ENCODE results near the gene C7orf25. TPM values are rescaled to one million over a fixed set of nuclear protein-coding genes. Genes with fewer than 3 reads are reported as not detected.
A peak's percentile ranks its signal among the peaks of the same experiment; 100 is the strongest.
"Not testable (repeated sequence)": the region's sequence is repeated elsewhere in the genome, so short reads cannot be mapped to it uniquely, and the experiment has no call there.

C7orf25 gene
- total RNA-seq, 1 donor from 2014 or later = 15.1 TPM

DNA sequence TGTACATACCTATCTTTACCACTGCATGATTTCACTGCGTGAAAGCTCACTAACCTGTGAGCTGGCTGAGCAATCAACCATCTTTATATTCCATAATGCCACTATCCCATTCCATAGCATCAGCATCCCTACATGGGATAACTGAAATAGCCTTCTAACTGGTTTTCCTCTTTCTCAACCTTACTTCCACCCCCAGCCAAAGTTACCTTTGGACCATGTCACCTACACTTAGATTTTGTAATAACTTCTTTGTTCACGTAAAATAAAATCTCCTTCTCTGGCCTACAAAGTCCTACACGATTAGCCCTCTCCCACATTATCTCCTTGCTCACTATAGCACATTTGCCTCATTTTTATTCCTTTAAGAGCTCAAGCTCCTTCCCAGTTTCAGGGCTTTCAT is 17.6 kb upstream of the C7orf25 start:
- no peak for DNase-seq (ENCODE audit: low read depth)

DNA sequence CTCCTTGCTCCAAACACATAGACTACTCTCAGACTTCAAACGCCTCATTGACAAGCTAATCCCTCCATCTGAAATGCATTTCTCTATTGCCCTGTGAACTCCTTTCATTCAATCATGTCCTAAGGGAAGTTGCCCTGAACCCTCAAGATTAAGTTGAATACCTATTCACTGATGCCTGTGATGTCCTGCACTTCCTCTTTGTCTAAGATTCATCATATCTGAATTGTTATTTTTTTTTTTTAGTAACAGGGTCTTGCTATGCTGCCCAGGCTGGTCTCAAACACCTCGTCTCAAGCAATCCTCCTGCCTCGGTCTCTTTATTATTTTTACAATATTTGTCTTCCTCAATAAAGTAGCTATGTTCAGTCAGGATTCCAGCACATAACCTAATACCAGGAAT is 16.9 kb upstream of the C7orf25 start:
- no peak for DNase-seq (ENCODE audit: low read depth)

DNA sequence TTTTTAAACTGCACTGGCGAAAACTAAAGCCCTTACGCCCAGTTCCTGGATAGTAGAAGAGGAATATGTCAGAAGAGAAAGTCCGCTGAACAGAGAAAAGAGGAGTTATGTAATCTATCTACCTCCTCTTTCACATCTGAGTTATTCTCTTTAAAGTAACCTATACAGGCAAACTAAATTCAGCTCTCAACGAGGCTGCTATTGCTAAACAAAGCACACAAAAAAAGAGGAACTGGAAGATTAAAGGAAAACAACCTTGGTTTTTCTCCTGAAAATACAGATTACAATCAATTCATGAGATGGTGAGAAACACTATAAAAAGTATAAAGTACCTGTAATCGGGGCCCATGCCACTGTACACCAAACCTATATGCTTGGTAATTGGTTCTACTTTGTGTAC is 14.3 kb upstream of the C7orf25 start:
- no peak for DNase-seq (ENCODE audit: low read depth)

DNA sequence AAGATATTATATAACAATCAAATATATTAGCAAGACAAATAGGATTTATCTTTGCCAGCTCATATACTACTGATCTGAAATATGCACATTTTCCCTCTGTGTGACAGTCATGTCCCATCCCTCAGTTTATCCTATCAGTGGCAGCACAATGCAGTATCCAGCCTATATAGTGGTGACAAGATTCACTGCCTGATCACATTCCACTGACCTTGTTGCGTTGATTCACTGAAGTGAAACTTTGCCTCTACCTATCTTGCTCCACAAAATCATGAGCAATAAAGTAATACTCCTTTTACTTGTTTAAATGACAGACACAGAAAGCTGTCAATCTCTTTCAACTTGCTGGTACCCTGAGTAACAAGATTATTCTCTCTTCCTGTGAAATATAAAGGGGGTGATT is 13.8 kb upstream of the C7orf25 start:
- DNase-seq (ENCODE audit: low read depth) = no peak

DNA sequence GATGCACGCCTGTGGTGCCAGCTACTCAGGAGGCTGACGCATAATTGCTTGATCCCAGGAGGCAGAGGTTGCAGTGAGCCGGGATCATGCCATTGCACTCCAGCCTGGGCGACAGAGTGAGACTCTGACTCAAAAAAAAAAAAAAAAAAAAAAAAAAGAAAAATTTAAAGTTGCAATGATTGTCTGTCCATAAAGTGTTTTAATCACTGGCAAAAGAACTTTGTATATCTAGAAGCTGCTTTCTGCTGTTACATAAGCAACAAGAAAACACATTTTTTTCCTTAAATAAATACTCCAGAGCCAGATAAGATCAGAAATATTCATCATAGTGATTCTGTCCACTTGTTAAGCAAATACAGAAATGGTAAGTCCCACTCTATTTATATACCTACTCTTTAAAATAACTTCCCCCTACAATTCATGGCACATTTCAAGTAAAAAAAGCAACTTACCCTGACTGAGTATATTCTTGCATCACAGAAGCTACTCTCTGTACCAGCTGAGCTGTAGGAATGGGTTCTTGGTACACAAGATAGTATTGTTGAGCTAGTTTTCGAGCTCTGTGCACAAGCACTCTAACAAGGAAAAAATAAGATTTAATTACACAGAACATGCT is 12.5 kb upstream of the C7orf25 start:
- no peak for DNase-seq (ENCODE audit: low read depth)

DNA sequence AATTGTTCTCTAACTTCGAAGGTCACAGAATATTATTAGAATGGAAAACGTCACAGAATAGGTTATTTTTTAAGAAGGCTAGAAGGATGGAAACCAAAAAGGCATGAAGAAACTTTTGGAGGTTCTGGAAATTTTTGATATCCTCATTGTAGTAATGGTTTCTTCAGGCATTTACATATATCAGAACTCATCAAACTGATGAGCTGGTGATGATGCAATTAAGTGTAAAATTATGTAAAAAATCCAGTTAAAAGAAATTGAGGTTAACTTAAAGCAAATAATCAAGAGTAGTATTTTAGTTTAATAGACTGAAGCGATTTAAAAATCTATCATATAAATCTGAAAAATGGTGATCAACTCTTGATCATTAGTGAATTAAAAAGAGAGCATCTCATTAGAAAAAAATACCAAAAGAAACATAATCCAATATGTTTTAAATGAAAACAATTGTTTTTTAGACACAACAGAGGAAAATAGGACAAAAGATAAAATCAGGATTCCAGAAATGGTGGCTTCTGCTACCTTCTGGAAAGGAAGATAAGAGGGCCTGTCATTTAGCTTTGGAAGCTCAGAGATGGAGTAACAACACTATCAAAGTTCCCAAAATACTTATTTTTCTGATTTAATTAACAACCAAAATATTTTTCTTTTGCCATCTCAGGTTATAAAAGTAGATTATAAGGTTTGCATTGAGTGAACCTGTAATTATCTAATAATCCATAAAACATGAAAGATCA is 10.3 kb upstream of the C7orf25 start:
- DNase-seq (ENCODE audit: low read depth) = no peak

DNA sequence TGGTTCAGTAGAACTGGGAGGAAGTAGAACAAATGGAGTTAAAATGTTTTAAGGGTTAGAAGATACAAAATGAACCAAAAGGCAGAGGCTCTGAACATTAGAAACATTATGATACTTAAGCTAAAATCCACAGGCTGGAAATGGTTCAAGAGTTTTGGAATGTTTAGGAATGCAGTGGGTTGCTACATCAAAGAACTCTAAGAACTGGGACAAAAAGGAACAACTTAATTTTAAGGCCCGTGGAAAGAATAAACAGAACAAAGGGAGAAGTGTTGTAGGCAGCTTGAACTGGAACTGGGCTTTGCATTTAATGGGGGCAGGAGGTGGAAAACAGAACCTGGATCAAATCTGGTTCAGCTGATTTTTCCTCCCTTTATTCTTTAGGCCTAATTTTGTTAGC is 3.5 kb upstream of the C7orf25 start:
- DNase-seq (ENCODE audit: low read depth) = peak; percentile 13

DNA sequence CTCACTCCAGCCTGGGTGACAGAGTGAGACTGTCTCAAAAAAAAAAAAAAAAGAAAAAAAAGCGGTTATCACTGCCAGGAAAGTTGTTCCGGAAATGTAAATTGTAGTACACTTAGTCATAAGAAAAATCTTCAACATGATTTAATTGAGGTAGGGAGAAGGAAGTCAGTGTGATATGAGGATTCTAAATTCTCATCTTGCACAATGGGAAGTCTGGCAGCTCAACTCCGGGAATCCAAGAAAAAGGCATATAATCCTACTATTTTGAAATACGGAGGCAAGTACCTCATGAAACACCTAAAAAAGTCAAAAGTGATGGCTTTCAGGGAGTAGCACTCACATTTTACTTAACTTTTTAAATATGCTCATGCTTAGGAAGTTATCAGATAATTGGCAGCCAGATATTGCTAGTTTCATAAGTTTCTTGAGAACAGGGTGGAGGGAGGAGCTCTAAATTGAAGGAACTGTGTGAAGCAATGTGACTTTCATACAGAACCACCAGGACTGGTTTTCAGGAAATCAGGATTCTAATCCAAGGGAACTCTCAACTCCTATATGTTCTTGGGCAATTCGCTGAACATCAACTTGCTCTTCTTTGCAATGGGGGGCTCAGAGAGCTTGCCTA is 2.7 kb upstream of the C7orf25 start:
- no peak for DNase-seq (ENCODE audit: low read depth)

DNA sequence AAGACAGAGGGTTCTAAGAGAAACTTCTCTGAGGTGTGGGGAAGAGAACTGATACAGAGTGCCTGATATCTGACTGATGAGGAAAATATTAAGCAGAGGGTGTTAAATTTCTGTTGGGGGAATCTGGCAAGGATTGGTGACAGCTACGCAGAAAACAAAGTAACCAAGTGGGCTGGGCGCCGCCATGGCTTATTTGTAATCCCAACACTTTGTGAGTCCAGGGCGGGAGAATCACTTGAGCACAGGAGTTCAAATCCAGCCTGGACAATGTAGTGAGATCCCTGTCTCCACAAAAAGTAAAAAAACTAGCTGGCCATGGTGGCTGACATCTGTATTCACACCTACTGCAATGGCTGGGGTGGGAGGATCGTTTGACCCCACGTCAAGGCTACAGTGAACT is 2.1 kb upstream of the C7orf25 start:
- no peak for DNase-seq (ENCODE audit: low read depth)

DNA sequence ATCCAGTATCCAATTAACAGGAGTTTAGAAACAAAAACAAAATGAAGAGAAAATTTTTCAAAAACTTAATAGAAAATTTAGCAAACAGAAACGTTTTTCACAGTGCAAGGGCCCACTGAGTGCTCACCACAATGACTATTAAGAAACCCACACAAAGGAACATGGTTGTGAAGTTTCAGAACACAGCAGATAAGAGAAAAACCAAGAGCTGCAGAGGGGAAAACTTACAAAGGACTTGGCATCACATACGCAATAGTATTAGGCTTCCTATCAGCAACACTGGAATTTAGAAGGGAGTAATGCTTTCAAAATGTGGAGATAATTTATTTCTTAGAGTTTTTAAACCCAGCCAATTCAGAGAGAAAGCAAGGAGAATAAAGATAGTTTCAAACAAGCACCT is 1.7 kb upstream of the C7orf25 start:
- DNase-seq (ENCODE audit: low read depth) = no peak

DNA sequence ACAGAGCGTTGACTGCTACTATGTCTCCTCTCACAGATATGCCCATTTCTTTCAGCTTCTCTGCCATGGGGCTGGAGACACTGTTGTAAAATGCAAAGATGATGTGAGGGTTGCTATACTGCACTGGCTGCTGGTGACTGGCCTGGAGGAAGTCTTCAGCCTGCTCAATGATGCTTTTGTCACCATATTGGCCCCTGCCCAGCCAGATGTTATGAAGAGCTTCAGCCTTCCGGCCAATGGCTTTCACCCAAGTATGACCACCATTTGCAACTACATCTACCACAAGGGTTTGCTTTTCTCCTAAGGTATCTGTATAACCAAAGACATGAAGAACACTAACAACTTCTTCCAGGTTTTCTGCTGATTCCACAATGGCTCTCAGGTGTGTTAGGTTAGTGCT is 1.6 kb downstream of the C7orf25 start:
- no peak for DNase-seq (ENCODE audit: low read depth)

DNA sequence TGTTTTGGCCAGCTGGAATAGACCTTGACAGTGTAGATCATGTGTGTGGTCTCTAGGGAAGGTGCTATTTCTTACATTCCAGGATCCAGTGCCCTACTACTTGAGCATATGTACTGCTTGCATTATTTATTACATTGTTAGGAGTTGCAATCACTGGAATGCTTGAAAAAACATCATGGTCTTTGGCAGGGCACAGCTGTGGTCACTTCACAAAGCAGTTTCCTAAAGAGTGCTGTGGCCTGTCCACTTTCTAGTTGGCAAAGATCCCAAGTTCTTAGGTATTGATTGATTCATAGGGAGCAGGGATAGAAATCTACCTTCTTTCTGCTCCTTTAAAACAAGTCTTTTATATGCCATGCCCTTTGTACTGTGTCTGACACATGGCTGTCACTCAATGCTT is 4.6 kb downstream of the C7orf25 start:
- DNase-seq (ENCODE audit: low read depth) = no peak

DNA sequence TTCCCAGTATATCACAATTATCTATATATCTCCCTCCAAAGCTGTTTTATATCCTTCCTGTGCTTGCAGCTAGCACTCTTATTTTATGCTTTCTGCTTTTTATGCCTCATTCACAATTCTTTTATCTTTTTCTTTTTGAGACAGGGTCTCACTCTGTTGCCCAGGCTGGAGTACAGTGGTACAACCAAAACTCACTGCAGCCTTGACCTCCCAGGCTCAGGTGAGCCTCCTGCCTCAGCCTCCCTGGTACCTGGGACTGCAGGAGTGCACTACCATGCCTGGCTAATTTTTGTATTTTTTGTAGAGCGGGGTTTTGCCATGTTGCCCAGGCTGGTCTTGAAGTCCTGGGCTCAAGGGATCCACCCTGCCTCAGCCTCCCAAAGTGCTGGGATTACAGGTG is 5.7 kb downstream of the C7orf25 start:
- DNase-seq (ENCODE audit: low read depth) = no peak

DNA sequence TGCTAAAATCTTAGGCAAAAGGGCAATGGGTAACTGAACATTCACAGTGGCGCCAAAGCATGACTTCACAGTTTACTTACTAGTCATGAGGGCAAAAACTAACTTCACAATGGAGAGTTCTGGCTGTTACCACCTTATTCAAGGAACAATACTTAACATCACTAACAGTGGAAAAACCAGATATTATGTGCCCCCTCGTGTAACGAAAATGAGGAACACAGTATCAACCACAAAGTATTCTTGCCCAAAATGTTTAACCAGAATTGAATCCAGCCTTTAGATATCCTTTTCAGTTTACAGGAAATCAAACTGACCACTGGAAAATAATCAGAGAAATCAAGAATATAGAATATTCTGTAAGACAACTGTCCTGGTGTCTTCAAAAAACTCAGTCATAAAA is 9.5 kb downstream of the C7orf25 start:
- DNase-seq (ENCODE audit: low read depth) = no peak

DNA sequence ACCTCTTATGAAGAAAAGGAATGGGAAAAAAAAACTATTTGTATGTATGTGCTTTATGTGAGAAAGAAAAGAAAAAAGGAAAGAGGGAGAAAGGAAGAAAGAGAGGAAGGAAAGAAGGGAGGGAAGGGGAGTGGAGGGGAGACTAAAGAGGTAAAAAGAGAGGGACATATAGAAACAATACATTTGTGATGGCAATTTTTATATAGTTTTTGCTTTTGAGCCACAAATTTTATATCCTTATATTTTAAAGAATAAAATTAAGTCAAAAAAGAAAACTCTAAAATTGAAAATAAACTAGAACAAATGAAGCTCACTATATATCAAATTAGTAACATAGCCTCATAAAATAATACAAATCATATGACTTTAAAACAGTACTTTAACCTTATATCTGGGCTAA is 11.0 kb downstream of the C7orf25 start:
- DNase-seq (ENCODE audit: low read depth) = no peak

DNA sequence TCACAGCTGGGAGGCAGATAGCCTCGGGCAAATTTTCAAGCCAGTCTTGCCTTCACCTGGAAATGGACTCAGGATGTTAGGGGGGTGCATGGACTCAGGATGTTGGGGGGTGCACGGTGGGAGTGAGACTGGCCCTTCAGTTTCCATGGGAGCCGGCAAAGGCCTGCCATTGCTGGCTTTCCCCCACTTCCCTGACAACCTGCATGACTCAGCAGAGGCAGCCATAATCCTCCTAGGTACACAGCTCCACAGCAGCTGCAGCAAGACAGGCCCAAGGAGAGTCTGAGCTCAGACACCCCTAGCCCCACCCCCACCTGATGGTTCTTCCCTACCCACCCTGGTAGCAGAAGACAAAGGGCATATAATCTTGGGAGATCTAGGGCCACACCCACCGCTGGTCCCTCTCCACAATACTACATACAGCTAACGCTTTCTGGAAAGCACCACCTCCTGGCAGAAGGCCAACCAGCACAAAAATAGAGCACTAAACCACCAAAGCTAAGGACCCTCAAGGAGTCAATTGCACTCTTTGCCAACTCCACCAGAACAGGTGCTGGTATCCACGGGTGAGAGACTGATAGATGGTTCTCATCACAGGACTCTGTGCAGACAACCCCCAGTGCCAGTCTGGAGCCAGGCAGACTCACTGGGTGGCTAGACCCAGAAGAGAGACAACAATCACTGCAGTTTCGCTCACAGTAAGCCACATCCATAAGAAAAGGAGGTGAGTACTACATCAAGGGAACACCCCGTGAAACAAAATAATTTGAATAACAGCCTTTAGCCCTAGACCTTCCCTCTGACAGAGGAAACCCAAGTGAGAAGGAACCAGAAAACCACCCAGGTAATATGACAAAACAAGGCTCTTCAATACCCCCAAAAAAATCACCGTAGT is 18.3 kb downstream of the C7orf25 start:
- peak; percentile 46 for DNase-seq (ENCODE audit: low read depth)

DNA sequence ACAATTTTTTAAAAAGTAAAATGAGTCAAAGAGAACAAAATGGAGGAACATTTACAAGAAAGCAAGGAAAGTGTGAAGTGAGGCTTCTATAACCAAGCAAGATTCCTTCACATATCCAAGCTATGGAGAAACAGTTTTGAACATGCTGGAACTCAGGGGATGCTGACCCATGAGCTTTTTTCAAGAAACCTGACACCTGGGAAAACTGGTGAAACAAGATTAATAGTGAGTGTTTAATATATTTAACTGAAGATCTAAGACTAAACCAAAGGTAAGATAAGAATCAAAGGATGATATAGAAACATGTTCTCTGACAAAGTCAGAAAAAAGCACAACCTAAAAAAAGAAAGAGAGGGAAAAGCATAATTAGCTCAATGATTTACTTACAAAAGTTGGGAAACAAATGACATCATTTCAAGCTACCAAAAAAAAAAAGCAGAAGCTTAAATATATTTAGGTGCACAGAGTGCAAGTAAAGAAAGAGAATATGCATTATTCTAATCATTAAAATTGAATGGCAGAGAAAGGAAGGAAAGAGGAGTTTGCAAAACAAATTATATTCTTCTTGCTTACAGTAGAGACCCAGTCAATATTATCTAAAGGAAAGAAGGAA is 24.9 kb downstream of the C7orf25 start:
- no peak for DNase-seq (ENCODE audit: low read depth)

DNA sequence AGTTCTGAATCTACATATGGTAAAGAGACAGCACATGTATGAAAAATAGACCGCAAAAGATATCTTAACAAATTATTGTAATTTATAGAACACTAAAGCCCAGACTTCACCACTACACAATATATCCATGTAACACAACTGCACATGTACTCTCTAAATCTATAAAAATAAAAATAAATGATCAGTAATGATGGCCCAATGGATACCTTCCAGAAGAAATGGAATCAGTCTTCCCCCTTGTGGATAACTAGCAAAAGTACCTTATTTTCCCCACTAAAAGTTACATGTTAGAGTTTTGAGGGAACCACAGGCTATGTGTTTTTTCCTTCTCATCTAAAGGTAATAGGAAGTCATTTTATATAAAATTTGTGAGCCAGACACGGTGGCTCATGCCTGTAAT is 25.7 kb downstream of the C7orf25 start:
- no peak for DNase-seq (ENCODE audit: low read depth)

DNA sequence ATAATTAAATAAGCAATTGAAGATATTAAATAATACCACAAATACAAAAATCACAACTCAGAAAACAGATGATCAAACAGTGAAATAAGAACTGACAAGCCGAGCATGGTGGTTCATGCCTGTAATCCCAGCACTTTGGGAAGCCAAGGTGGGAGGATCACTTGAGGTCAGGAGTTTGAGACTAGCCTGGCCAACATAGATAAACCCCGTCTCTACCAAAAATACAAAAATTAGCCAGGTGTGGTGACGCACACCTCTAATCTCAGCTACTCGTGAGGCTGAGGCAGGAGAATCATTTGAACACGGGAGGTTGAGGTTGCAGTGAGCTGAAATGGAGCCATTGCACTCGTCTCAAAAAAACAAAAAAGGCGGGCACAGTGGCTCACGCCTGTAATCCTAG is 26.7 kb downstream of the C7orf25 start:
- not testable (repeated sequence) for DNase-seq (ENCODE audit: low read depth)

DNA sequence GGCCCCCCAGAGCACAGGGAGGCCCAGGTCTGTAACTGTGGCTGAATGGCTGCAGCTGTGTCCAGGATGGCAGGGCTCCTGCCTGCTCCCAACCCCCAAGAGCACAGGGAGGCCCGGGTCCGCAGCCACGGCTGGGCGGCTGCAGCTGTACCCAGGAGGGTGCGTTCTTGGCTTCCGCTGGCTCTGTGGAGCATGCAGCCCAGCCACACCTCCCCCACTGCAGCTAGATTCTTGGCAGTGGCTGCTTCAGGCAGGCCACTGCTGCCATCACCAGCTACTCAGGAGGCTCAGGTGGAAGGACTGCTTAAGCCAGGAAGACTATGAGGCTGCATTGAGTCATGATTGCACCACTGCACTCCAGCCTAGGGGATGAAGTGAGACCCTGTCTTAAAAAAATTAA is 27.9 kb downstream of the C7orf25 start:
- no peak for DNase-seq (ENCODE audit: low read depth)

DNA sequence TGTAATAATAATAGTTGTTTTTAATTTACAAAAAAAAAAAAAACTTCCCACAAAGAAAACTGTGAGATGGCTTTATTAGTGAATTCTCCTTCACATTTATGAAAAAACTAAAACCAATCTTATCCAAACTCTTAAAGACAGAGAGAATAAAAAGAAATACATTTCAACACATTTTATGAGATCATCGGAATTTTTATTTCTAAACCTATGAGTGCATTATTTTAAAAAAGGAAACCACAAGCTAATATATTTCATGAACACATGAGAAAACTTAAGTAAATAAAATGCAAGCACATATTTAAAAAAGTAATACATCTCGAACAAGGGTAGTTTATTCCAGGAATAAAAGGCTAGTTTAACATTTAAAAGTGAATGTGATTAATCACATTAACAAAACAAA is 31.5 kb downstream of the C7orf25 start:
- no peak for DNase-seq (ENCODE audit: low read depth)
